Upper lobe of left lung (tissue), 6 donors: ENCODE measurements around the gene SCN5A. TPM values are rescaled to one million over a fixed set of nuclear protein-coding genes. Genes with fewer than 3 reads are reported as not detected.

ENCODE experiments used
- ATAC-seq, 2 donors: fragments of 200-7000 bp; cut with Tn5 transposase; one replicate each; pipeline ENCODE4 v1.9.1; 2022; ENCODE audit warnings: mild to moderate bottlenecking in 2 of 2, moderate library complexity in 2 of 2; ENCODE audit not compliant: low FRiP score in 2 of 2
- DNase-seq, 2 donors: peaks; one replicate each; pipeline ENCODE4 v3.0.0-alpha.2; 2019 to 2020
- H3K27ac ChIP-seq, 4 donors: fragments of 200-600 bp; sonication (generic); one replicate each; pipeline ENCODE4 v1.5.1; 2016 to 2019
- H3K27me3 ChIP-seq, 4 donors: fragments of 200-600 bp; sonication (generic); one replicate each; pipeline ENCODE4 v1.5.1; 2017 to 2019
- H3K36me3 ChIP-seq, 4 donors: fragments of 200-600 bp; sonication (generic); one replicate each; pipeline ENCODE4 v1.5.1; 2016 to 2019
- H3K4me1 ChIP-seq, 4 donors: fragments of 200-600 bp; sonication (generic); one replicate each; pipeline ENCODE4 v1.5.1; 2018 to 2019
- H3K4me3 ChIP-seq, 4 donors: fragments of 200-600 bp; sonication (generic); one replicate each; pipeline ENCODE4 v1.5.1; 2017 to 2019; ENCODE audit warnings: mild to moderate bottlenecking in 2 of 4, moderate library complexity in 1 of 4
- H3K9me3 ChIP-seq, 4 donors: fragments of 200-600 bp; sonication (generic); one replicate each; pipeline ENCODE4 v1.5.1; 2018 to 2019
- CTCF ChIP-seq, 6 experiments: fragments of 450-650 bp in 4 of 6; fragments of 200-600 bp in 2 of 6; sonication (generic) in 2 of 6; IDR thresholded peaks; one replicate each; pipeline ENCODE4 v1.5.1; 2016 to 2019; ENCODE audit warnings: antibody characterized with exemption in 6 of 6
- EP300 ChIP-seq, 4 donors: sonication (generic); formaldehyde crosslinking; IDR thresholded peaks; one replicate each; pipeline ENCODE4 v1.5.1; 2017; ENCODE audit warnings: antibody characterized with exemption in 4 of 4, control low read depth in 2 of 4
- POLR2A ChIP-seq, 4 donors: fragments of 450-650 bp; IDR thresholded peaks; one replicate each; pipeline ENCODE4 v1.5.1; 2016 to 2017; ENCODE audit warnings: antibody characterized with exemption in 4 of 4, mild to moderate bottlenecking in 2 of 4
- POLR2AphosphoS5 ChIP-seq, 2 donors: sonication (generic); formaldehyde crosslinking; IDR thresholded peaks; one replicate each; pipeline ENCODE4 v1.5.1; 2017; ENCODE audit warnings: antibody characterized with exemption in 2 of 2
- whole genome bisulfite sequencing, 2 donors: methylation state at CpG; one replicate each; pipeline ENCODE4 v1.1.5; 2017 to 2018; 5-methylcytosine and 5-hydroxymethylcytosine counted together
- total RNA-seq, 6 donors: library from RNA; depleted of rRNA in 4 of 6; stranded (reverse); fragments of >200 nt in 4 of 6; gene quantifications; one replicate each; pipeline versions ENCODE4 v1.1.0 to v1.2.1, GENCODE V29; 2016 to 2021
- donor health status: DM: no; HTN: no; CAD: no; lungs with moderate emphysema.
- donor health status: DM: no; HTN: yes; CAD: no; lungs with severe emphysema.

The SCN5A gene
- total RNA-seq, 6 donors from 2014 or later = under 0.01 to 0.30 (median 0.10) TPM; not detected in 1

- 95 to 100% methylated on average over 4 of the region's 4 CpGs for WGBS, 2 donors
- Histone ChIP-seq H3K27me3 (no peaks in the 10 kb centered on the region), H3K4me1 (no peaks in the 10 kb centered on the region), H3K9me3 (no peaks in the 10 kb centered on the region), H3K4me3 (no peak overlapping the region), H3K27ac (no peak overlapping the region), H3K36me3 (no peaks in the 10 kb centered on the region)
- ATAC-seq (no peak), DNase-seq (no peak)
- TF ChIP-seq POLR2AphosphoS5 (IDR thresholded peaks at IDR 0.05) (no peak), EP300 (IDR thresholded peaks at IDR 0.05) (no peak), CTCF (IDR thresholded peaks at IDR 0.05) (no peak), POLR2A (IDR thresholded peaks at IDR 0.05) (no peak)
Observed at GRCh38 chr3:38611866-38612265, 37.6 kb downstream of the SCN5A start.

GRCh38 chr3:38610934-38611333, 38.6 kb downstream of the SCN5A start:
- no peaks in the 10 kb centered on the region for H3K9me3 ChIP-seq
- H3K36me3 ChIP-seq = no peaks in the 10 kb centered on the region
- WGBS, 2 donors = 91 to 93% methylated on average over 3 to 5 of the region's 5 CpGs
- no peak overlapping the region for H3K27ac ChIP-seq
- DNase-seq = no peak
- H3K4me3 ChIP-seq = no peak overlapping the region
- H3K4me1 ChIP-seq = no peaks in the 10 kb centered on the region
- no peak for ATAC-seq
- no peaks in the 10 kb centered on the region for H3K27me3 ChIP-seq
- TF ChIP-seq CTCF (IDR thresholded peaks at IDR 0.05) (no peak), EP300 (IDR thresholded peaks at IDR 0.05) (no peak), POLR2A (IDR thresholded peaks at IDR 0.05) (no peak), POLR2AphosphoS5 (IDR thresholded peaks at IDR 0.05) (no peak)

GRCh38 chr3:38610436-38610835, 39.1 kb downstream of the SCN5A start:
- no peaks in the 10 kb centered on the region for H3K9me3 ChIP-seq
- H3K27ac ChIP-seq = no peak overlapping the region
- no peaks in the 10 kb centered on the region for H3K27me3 ChIP-seq
- no peaks in the 10 kb centered on the region for H3K36me3 ChIP-seq
- H3K4me3 ChIP-seq = no peak overlapping the region
- 89 to 92% methylated on average over 5 to 6 of the region's 6 CpGs for WGBS, 2 donors
- H3K4me1 ChIP-seq = no peaks in the 10 kb centered on the region
- no peak for ATAC-seq
- TF ChIP-seq EP300 (IDR thresholded peaks at IDR 0.05) (no peak), CTCF (IDR thresholded peaks at IDR 0.05) (no peak), POLR2A (IDR thresholded peaks at IDR 0.05) (no peak), POLR2AphosphoS5 (IDR thresholded peaks at IDR 0.05) (no peak)
- DNase-seq = no peak

GRCh38 chr3:38609386-38610111, 39.9 kb downstream of the SCN5A start:
- no peak overlapping the region for H3K27ac ChIP-seq
- 95 to 98% methylated on average over 20 to 21 of the region's 21 CpGs for WGBS, 2 donors
- ATAC-seq = no peak
- TF ChIP-seq EP300 (IDR thresholded peaks at IDR 0.05) = no peak
- no peak for TF ChIP-seq POLR2A (IDR thresholded peaks at IDR 0.05)
- TF ChIP-seq CTCF (IDR thresholded peaks at IDR 0.05) = no peak
- no peaks in the 10 kb centered on the region for H3K4me1 ChIP-seq
- no peaks in the 10 kb centered on the region for H3K36me3 ChIP-seq
- no peaks in the 10 kb centered on the region for H3K27me3 ChIP-seq
- no peak for DNase-seq
- H3K9me3 ChIP-seq = no peaks in the 10 kb centered on the region
- H3K4me3 ChIP-seq = no peak overlapping the region

- Histone ChIP-seq H3K27ac (no peak overlapping the region), H3K27me3 (no peaks in the 10 kb centered on the region), H3K9me3 (no peaks in the 10 kb centered on the region), H3K36me3 (no peaks in the 10 kb centered on the region), H3K4me3 (no peak overlapping the region), H3K4me1 (no peaks in the 10 kb centered on the region)
- 91% methylated on average over 5 of the region's 5 CpGs; no CpG with 5 or more reads in 1 of the 2 donors for WGBS, 2 donors
- no peak for DNase-seq
- ATAC-seq = no peak
- TF ChIP-seq POLR2A (IDR thresholded peaks at IDR 0.05) = no peak
- TF ChIP-seq EP300 (IDR thresholded peaks at IDR 0.05) = no peak
- no peak for TF ChIP-seq POLR2AphosphoS5 (IDR thresholded peaks at IDR 0.05)
- TF ChIP-seq CTCF (IDR thresholded peaks at IDR 0.05) = no peak
Observed at GRCh38 chr3:38608961-38609360, 40.5 kb downstream of the SCN5A start.
